ENCODE results near the gene MEX3B.
"Not testable (repeated sequence)": the region's sequence is repeated elsewhere in the genome, so short reads cannot be mapped to it uniquely, and the experiment has no call there.

The MEX3B gene

GRCh38 chr15:82005239-82005638 is 40.6 kb downstream of the MEX3B start:
- no peak for DNase-seq (ENCODE audit: low read depth, low spot score)

DNA sequence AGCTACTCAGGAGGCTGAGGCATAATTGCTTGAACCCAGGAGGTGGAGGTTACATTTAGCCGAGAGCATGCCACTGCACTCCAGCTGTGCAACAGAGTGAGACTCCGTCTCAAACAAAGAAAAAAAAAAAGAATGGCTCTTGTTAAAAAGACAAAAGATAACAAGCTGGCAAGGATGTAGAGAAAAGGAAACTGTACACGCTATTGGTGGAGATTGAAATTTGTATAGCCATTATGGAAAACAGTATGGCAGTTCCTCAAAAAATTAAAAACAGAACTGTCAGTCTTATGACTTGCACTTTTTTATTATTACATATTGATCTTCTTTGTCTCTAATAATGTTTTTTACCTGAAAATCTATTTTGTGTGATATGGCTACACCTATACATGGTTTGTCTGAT is 41.9 kb downstream of the MEX3B start:
- no peak for DNase-seq (ENCODE audit: low read depth, low spot score)

GRCh38 chr15:81995081-81995480 is 50.7 kb downstream of the MEX3B start:
- DNase-seq (ENCODE audit: low read depth, low spot score) = not testable (repeated sequence)

DNA sequence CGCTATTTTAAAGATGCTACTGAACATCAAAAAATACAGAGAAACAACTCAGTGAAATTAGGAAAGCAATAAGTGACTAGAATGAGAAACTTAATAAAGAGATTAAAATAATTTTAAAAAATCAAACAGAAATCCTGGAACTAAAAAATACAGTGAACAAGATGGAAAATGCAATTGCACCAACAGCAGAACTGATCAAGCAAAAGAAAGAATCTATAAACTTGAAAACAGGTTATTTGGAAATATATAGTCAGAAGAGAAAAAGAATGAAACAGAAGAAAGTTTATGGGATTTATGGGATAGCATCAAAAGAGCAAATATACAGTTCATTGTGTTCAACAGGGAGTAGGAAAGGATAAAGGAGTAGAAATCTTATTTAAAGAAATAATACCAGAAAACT is 53.3 kb downstream of the MEX3B start:
- DNase-seq (ENCODE audit: low read depth, low spot score) = no peak
